A673 (cell line): ENCODE results near the gene CLK2.

ENCODE experiments used
- EZH2 ChIP-seq: fragments of 200-600 bp; sonication (generic); IDR thresholded peaks from 2 replicates; pipeline ENCODE4 v1.6.1; 2017; ENCODE audit warnings: borderline replicate concordance, low read depth, mild to moderate bottlenecking, mixed read lengths, antibody characterized with exemption, low read length; ENCODE audit not compliant: poor library complexity, severe bottlenecking
- TF ChIP-seq, protein P1 (sequence below): fragments of 300-800, 200-600 bp; sonication (generic); conservative IDR thresholded peaks from 2 replicates; pipeline ENCODE4 v1.5.1; 2017; ENCODE audit warnings: low read depth, mild to moderate bottlenecking, antibody characterized with exemption, low read length, moderate library complexity, mixed read lengths

DNA sequence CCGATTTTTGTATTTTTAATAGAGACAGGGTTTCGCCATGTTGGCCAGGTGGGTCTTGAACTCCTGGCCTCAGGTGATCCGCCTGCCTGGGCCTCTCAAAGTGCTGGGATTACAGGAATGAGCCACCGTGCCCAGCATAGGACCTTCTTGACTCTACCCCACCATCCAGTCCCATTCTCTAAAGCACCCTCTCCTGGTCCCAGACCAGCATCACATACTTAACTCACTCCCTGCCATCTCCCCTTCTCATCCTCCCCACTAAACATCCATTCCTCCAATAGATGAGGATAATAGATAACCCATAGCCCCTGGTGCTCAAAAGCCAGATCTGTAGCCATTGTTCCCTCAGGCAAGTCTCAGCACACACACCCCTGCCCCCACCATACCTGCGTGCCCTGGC is 20.1 kb downstream of the CLK2 start:
- TF ChIP-seq, protein P1, sequence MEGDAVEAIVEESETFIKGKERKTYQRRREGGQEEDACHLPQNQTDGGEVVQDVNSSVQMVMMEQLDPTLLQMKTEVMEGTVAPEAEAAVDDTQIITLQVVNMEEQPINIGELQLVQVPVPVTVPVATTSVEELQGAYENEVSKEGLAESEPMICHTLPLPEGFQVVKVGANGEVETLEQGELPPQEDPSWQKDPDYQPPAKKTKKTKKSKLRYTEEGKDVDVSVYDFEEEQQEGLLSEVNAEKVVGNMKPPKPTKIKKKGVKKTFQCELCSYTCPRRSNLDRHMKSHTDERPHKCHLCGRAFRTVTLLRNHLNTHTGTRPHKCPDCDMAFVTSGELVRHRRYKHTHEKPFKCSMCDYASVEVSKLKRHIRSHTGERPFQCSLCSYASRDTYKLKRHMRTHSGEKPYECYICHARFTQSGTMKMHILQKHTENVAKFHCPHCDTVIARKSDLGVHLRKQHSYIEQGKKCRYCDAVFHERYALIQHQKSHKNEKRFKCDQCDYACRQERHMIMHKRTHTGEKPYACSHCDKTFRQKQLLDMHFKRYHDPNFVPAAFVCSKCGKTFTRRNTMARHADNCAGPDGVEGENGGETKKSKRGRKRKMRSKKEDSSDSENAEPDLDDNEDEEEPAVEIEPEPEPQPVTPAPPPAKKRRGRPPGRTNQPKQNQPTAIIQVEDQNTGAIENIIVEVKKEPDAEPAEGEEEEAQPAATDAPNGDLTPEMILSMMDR: 0 out of 2 replicates have a peak, but pooled peaks have one; percentile 13
- no peak for TF ChIP-seq EZH2
